Fibroblast of lung (primary cell): ENCODE results near the gene WASF3.

ENCODE experiments used
- EZH2 ChIP-seq: IDR thresholded peaks from 2 replicates; pipeline ENCODE4 v1.5.1; 2012; ENCODE audit warnings: low read length, control low read depth, mild to moderate bottlenecking; ENCODE audit errors: missing control alignments
- TF ChIP-seq, protein P1 (sequence below), 2 donors: IDR thresholded peaks in 1 of 2; conservative IDR thresholded peaks in 1 of 2; 1 replicate in 1 of 2; 2 replicates in 1 of 2; pipeline ENCODE4 v1.5.1; 2011 to 2012; ENCODE audit warnings: low read length in 2 of 2, control low read depth in 1 of 2, inconsistent platforms in 1 of 2, low read depth in 1 of 2, mild to moderate bottlenecking in 1 of 2

DNA sequence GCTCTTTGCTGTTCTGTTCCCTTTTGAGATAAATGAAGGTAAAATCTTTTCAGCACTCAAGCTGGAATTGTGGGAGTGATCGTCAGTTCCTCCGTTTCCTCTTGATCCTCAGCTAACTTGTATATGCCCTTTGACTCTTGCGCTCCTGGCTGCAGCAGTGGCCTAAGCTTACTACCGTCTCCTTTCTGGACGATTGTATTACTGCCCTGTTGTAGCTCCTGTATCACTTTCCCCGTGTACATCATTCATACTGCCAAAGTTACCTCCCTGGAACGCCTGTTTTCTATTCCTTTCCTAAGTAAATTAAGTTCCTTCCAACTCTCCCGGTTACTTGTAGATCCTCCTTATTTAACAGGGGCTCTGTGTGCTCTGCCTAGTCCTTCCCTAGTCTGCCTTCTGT is 36.9 kb downstream of the WASF3 start:
- TF ChIP-seq, protein P1, sequence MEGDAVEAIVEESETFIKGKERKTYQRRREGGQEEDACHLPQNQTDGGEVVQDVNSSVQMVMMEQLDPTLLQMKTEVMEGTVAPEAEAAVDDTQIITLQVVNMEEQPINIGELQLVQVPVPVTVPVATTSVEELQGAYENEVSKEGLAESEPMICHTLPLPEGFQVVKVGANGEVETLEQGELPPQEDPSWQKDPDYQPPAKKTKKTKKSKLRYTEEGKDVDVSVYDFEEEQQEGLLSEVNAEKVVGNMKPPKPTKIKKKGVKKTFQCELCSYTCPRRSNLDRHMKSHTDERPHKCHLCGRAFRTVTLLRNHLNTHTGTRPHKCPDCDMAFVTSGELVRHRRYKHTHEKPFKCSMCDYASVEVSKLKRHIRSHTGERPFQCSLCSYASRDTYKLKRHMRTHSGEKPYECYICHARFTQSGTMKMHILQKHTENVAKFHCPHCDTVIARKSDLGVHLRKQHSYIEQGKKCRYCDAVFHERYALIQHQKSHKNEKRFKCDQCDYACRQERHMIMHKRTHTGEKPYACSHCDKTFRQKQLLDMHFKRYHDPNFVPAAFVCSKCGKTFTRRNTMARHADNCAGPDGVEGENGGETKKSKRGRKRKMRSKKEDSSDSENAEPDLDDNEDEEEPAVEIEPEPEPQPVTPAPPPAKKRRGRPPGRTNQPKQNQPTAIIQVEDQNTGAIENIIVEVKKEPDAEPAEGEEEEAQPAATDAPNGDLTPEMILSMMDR (conservative IDR thresholded peaks at IDR 0.05 in 1 of 2, IDR thresholded peaks at IDR 0.05 in 1 of 2; ENCODE audit: low read depth in 1 of 2, low read length in 2 of 2) = no peak
- TF ChIP-seq EZH2 = no peak
